GM13976 (cell line): ENCODE data around the gene FARS2.

Experiments
- DNase-seq: peaks from one replicate; pipeline ENCODE4 v3.0.0; 2012; ENCODE audit warnings: low spot score
- CTCF ChIP-seq: IDR thresholded peaks from 2 replicates; pipeline ENCODE4 v1.5.1; 2012; ENCODE audit warnings: borderline replicate concordance, mild to moderate bottlenecking; ENCODE audit not compliant: insufficient read depth; ENCODE audit errors: extremely low read depth, missing control alignments, control extremely low read depth
- in situ Hi-C: fragments of 300-500 bp; cut with MboI; formaldehyde crosslinking; loops from one replicate; pipeline ENCODE4 v1.12.0; 2022; ENCODE audit warnings: low sequenced_read_pairs, mixed read lengths, inconsistent platforms; ENCODE audit not compliant: unreplicated experiment

FARS2 gene

GRCh38 chr6:5459346-5459745 lies 198.0 kb downstream of the FARS2 start:
- DNase-seq: no peak
- TF ChIP-seq CTCF: no peak
- in situ Hi-C loops: loop anchor here (25.0 kb wide), 2 partner anchors 528 to 1078 kb away; no protein-coding TSS in a partner anchor

- DNase-seq: no peak
- no peak for TF ChIP-seq CTCF
- in situ Hi-C loops: loop anchor here (25.0 kb wide), 2 partner anchors 526 to 1076 kb away; no protein-coding TSS in a partner anchor
These were observed 200.1 kb downstream of the FARS2 start for GRCh38 chr6:5461365-5461764.

- in situ Hi-C loops: loop anchor here (25.0 kb wide), 2 partner anchors 524 to 1074 kb away; no protein-coding TSS in a partner anchor
- DNase-seq: no peak
- no peak for TF ChIP-seq CTCF
These were observed 201.5 kb downstream of the FARS2 start for GRCh38 chr6:5462856-5463255.

- no peak for DNase-seq
- no peak for TF ChIP-seq CTCF
- in situ Hi-C loops: loop anchor here (25.0 kb wide), 2 partner anchors 524 to 1074 kb away; no protein-coding TSS in a partner anchor
These were observed 202.4 kb downstream of the FARS2 start for GRCh38 chr6:5463690-5464089.

GRCh38 chr6:5464099-5464885 lies 203.0 kb downstream of the FARS2 start:
- TF ChIP-seq CTCF: no peak
- in situ Hi-C loops: loop anchor here (25.0 kb wide), 2 partner anchors 523 to 1073 kb away; no protein-coding TSS in a partner anchor
- DNase-seq: no peak

GRCh38 chr6:5466281-5467136 lies 205.2 kb downstream of the FARS2 start:
- in situ Hi-C loops: loop anchor here (25.0 kb wide), 2 partner anchors 521 to 1071 kb away; no protein-coding TSS in a partner anchor
- DNase-seq: no peak
- no peak for TF ChIP-seq CTCF
